SHP77 (cell line): ENCODE data around the gene SMCO2.
"Not testable (repeated sequence)": the region's sequence is repeated elsewhere in the genome, so short reads cannot be mapped to it uniquely, and the experiment has no call there.

Experiments
- DNase-seq, 2 experiments: peaks; one replicate each; lab custom pipeline; 2025; lab: John Stamatoyannopoulos, UW

Gene SMCO2

DNA sequence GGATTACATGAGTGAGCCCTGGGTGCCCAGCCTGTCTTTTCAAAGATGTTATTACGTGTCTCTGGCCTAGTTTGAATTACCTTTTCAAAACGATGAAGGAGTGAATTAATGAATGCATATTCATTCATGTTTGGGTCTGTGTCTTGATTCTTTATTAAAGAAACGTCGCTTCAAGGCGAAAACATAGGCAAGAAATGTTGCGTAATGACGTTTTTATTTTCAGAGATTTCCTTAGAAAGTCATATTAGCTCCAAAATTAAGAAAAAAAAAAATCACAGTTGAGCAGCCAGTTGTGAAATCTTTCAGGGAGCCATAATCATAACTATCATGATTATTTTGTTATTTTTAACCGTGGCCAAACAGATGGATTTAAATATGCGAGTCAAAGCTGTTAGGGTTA, 81.0 kb downstream of the SMCO2 start:
- DNase-seq = no peak

DNA sequence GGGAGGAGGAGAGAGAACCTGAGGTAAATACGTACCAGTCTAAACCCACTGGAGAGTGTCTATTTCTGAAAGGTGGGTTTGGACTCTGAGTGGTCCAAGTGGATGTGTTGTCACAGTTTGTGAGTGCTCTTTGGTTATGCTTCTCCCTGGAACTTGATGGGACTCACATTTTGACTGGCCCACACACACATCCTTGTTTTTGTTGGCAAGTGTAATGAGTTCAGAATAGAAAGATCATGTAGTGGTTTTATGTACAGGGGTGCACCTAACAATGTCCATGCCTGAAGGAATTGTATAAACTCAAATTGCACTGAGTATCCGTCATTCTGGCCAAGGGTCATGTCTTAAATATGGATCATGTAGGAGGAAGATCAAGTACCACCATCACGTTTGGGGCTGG, 82.3 kb downstream of the SMCO2 start:
- no peak for DNase-seq

DNA sequence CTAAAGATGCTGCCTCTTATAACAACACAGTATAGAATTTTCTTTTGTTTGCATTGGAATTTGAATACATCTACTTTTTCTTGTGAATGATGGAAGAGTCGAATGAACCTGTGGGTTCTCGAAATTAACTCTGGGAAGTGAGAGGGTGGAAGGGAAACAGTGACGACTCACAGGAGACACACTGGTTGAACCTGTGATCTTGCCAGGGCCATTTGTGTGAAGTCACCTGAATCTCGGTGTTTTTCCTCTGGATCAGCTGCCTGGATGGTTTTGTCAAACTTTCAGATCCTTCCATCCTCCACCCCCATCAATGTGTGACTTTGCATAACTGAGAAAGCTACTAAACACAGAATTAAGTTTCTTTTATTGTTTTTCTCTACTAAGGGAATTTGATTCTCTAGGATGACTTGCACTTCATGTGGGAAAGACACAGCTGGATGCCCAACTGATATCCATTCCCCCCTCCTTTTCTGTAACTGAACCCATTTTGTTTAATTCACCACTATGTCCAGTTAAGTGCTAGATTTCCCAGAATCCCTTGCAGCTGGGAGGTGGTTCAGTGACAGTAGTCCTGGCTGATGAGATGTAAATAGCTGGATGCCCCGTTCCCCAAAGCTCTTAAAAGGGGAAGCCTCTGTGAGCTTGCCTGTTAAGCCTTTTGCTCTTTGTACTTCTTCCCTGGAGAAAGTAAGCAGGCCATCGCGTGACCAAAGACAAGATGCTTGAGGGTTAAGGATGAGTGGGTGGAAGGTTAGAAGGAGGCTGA, 83.8 kb downstream of the SMCO2 start:
- no peak for DNase-seq

DNA sequence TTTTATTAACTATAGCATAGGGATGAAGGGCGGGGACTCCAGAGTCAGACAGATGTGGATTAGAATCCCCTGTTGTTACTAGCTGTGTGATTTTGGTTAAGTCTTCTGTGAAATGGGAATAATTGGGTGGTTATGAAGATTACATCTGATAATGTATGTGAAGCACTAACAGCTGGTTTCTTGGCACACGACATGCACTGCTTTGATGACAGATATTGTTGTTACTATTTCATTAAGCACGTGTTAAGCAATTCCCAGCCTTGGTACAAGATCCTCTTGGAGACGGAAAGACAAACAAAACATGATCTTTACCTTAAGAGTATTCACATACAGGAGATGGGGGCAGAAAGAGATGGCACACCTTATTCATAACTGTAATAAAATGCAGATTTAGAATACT, 85.4 kb downstream of the SMCO2 start:
- DNase-seq = no peak

DNA sequence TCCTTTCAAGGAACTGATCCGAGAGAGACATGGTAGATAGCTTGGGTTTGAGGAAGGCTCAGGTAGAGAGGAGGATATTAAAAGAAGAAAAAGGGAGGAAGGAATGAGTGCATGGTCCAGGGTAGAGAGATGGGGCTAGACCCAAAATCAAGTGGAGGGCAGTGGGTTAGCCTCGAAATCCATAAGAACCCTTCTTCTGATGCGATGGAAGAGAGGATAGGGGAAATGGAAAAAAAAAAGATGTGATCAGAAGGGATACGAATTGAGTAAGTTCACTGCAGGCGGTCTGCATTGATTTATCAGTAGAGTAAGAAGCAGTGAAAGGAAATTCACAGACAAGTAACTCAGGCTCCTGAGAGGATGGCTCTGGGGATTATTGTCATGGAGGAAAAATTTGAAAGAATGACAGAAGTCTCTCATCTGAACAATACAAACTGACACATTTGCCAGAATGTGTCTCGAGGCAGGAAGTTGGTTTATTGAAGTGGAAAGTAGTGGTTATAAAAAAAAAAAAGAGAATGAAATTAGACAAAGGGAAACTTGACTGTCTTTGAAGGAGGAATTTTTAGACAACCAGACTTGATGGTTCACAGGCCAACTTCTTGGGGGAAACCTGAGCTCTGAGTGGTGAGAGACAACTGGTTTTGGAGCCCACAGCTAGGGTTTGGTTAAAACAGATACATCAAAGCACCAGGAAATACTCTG, 87.7 kb downstream of the SMCO2 start:
- DNase-seq = no peak

DNA sequence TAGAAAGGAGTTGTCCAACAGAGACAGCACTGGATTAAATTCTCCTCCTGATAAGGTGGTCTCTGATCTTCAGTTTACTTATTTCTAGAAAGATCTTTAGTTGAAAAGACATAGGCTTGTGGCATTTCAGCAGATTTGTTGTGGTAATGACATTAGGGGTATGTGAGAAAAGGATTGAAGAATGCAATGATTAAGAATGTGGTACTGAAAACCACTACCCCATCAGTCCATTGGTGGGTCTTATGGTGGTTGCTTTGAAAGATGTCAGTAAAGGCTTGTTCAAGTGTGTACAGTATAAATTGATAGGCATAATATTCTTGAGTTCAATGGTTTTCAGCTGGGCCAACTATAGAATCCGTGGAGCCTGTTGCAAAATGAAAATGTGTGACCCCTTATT, 88.2 kb downstream of the SMCO2 start:
- no peak for DNase-seq

DNA sequence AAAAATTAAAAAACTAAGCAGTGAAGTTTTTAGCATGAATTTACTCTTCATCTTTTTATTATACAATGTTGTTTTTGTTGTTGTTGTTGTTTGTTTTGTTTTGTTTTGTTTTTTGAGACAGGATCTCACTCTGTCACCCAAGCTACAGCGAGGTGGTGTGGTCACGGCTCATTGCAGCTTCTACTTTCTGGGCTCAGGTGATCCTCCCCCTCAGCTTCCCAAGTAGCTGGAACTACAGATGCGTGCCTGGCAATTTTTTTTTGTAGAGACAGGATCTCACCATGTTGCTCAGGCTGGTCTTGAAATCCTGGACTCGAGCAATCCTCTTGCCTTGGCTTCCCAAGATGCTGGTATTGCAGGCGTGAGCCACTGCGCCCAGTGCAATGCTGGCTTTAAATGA, 88.8 kb downstream of the SMCO2 start:
- DNase-seq = no peak

DNA sequence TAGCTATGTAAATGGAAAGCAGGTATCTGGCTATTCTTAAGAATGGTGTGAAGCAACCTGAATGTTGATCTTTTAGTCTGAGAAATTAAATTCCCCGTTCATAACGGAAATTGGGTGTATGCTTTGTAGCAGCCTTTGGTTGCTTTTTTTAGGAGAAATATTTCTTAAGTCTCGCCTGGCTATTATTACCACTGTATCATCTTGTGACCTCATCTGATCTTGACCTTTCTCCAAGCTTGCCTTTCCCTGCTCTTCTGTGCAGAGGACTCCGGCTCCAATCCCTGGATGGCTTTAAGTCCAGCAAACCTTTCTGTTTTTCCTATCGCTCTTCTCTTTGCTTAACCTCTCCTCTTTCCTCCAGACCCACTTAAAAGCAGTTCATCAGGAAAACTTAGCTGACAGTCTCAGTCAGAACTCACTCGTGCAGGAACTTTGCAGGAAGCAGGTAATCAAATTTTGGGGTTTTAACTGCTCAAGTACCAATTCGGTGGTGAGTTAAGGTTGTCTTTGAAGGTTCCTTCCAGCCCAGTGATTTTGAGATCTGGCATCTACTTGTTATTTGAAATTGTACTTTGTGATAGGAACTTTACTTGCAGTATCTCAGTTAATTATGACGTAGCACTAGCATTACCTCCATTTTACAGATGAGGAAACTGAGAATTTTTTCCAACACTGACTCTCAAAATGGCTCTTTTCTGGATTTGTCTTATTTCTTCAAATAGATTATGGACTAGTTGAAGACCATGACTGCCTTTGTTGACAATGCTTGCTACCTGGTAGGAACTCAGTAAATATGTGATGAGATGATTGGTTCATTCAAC, 91.5 kb downstream of the SMCO2 start:
- no peak for DNase-seq

DNA sequence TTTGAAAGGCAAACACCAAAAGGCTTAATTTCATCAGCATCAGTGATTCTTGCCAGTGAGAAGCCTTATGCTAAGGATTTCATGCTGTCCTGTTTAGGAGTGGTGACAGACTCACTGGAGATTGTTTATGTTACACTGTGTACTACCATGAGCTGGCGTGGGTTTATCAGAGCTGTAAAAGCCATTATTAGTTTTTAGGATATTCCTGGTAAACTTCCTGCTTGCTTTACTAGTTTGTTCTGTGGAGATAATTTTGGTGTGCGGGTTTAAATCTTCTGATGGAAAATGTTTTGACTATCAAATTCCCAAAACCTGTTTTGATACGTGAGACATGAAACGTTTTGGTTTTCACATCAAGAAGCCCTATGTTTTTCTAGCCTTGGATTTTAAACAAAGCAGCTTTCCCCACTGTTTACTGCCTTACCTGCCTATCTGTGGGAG, 92.7 kb downstream of the SMCO2 start:
- DNase-seq = no peak

DNA sequence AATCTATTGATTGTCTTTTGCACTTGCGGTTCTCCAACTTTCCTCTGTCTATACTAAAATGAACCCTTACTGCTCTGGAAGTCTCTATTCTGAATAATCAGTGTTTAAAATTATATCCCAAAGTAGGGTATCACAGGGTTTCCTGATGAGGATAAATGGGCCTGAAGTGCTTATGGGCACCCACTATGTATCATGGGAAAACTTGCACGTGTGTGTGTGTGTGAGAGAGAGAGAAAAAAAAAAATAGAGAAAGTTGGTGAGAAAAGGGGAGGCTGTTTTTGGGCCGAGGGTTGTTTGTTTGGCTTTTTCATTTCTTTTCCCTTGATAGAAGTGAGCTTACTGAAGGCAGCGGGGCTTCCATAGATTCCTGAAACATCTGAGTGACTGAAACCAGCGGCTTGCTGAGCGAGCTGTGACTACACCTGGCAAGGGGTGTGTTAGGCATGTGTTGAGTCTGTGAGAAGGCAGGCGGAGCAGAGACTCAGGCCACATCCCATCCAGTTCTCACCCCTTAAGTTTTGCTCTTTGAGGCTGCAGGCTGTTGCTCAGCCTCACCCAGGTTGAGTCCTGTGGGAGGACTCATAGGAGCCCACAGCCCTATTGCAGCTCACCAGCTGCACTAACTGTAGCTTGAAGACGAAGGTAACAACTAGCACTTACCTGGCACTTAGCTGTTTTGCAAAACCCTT, 94.6 kb downstream of the SMCO2 start:
- DNase-seq = no peak

DNA sequence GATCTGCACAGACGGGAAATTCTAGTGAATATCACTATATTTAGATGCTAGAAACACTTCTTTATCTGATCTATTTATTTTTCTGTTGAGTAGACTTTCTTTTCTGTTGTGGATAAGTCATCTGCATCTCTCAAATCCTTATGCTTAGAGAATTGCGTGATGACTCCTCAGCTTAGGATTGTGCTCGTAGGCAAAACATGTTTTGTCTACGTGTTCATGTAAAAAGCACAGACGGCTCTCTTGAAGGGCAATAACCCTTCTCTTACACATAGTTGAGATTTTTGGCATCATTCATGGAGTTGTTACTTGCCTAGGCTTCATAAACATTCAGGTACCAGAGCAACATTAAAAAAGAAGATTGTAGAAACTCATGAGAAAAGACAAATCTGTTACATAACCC, 96.1 kb downstream of the SMCO2 start:
- DNase-seq = no peak

DNA sequence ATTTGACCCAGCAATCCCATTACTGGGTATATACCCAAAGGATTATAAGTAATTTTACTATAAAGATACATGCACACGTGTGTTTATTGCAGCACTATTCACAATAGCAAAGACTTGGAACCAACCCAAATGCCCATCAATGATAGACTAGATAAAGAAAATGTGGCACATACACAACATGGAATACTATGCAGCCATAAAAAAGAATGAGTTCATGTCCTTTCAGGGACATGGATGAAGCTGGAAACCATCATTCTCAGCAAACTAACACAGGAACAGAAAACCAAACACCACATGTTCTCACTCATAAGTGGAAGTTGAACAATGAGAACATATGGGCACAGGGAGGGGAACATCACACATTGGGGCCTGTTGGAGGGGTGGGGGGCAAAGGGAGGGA, 98.3 kb downstream of the SMCO2 start:
- DNase-seq = not testable (repeated sequence)

DNA sequence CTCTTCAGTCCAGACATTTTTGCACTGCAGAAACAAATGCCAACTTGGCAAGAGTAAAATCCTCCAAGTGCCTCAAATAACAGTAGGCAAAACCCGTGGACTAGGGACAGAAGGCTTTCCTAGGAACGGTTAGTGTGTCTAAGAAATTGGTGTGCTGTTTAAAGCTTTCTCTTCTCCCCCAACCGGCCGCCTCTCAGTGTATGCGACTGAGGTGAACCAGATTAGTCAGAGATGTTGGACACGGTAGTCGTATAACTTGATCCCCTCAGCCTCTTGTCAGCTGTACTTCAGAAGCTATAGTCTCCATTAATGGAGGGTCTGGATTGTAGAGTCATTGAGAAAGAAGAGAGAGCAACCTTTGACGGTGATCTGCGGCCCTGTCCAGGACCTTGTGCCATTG, 99.1 kb downstream of the SMCO2 start:
- no peak for DNase-seq

DNA sequence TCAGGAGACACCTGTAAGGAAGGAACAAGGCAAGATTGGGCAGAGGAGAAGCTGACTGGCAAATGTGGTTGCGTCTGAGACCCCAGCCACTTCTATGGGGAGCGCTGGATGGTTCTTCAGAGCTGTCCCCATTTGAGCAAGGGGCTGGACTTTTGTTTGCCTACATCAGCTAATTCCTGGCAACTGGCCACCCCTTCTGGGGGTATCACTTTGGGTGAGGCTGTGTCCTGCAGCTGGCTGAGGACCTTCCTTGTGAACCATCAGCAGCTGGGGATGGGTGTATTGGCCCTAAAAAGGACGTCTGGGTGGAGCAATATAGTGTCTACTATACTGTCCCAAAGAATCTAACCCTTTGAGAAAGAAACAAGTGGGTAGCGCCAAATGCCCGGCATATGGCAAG, 101.1 kb downstream of the SMCO2 start:
- DNase-seq = no peak

DNA sequence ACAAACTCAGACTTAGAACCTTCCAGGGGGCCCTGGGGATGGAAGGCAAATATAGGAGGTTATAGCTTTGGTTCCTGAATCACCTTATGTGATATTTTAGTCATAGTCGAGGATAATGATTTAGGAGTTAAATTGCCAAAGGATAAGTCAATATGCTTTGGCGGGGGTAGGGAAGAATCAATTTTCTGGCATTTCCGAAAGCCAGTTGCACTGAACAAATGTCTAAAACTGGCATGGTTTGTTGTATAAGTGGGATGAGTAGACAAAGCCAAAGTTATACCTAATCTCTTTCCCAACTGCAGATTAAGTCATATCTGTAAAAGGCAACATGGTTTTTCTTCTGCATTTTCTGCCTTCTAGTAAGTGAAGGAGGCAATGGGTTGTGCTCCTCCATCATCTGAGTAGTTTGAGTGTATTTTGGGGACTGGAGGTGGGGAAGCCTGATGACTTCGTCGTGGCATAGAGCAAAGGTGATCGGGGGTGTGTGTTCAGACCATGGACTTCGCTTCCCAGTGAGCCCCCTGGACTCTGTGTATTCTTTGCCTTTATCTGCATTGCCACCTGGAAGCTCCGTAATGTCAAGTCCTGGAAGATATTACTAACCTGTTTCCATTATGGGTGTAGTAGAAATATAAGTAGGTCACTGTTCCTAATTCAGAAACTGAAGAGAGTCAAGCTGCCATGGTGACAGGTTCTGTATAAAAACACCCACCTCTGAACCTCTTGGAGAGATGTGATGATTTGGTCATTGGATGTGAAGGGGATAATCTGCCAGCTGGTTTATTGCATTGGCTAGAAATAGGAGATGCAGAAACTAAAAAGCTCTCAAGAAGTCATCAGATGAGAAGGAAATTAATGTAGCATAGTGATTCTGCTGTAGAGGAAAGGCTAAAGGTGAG, 102.0 kb downstream of the SMCO2 start:
- DNase-seq = no peak

DNA sequence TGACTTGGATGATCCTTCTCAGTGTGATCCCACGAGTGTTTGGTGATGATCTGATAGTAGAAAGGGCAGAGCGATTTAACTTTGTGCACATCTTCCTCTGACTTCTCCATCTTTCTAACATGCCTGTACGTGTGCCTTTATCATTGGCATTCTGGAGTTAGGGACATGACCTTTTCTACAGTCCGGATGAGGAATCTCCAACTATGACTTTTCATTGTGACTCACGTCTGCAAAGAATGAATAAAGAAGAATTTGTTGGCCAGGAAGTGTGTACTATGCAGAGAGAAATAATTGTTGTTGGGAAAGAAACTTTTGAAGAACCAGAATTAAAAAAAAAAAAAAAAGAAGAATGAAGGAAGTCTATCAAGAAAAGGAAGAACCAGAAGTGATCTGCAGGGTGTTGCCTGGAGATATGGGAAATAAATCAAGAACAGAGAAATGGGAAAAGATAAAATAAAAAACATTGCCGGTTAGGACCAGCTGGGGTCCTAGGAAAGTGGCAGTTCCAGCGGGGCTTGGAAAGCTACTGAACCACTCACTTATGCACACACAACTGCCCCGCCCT, 102.8 kb downstream of the SMCO2 start:
- no peak for DNase-seq

DNA sequence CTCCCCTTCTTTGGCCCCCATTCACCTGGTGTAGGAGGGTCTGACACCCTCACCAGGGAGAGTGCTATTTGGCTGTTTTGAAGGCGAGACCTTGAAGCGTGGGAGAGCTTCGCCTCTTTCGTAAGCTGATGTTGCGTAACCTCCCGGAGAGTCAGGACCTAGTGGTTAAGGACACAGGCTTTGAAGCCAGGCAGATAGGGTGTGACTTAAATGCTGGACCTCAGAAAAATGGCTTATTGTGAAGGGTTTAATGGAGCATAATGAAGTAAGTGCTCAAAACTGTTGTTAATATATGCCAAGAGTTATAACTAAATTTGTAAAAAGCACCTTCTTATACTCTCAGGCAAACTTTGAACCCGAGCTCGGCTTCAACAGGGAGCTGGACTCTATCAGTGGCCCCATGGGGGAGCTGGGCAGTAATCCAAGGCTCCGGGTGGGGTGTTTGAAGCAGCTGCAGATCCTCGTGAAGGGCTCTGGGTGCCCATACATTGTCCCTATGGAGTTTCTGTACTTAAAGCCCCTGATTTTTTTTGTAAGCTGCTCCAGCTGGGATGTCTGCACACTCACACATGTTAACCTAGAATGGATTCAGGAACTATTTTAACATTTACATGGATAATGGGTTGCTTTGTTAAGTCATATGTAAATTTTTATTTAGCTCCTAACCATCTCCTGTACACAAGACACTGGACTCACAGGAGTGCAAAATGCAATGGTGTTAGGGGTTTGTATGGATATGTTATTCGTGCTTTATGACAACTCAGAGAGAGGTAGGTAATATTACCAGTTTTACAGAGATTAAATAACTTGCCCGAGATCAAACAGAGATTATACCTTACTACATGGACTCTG, 103.5 kb downstream of the SMCO2 start:
- peak; percentile 82 to 87 for DNase-seq

DNA sequence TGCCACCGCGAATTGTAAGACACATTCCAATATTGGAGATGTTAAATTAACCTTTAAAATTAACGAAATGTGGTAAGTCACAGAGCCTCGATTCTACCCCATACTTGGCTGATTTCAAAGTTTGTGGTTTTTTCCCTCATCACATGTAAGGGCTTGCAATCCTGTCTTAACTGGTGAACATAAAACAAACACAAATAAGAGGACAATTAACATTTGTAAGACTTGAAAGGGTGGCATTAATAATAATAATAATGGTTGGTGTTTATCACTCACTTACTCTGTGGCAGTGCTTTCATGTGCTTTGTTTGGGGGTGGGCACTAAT, 104.1 kb downstream of the SMCO2 start:
- DNase-seq = no peak

DNA sequence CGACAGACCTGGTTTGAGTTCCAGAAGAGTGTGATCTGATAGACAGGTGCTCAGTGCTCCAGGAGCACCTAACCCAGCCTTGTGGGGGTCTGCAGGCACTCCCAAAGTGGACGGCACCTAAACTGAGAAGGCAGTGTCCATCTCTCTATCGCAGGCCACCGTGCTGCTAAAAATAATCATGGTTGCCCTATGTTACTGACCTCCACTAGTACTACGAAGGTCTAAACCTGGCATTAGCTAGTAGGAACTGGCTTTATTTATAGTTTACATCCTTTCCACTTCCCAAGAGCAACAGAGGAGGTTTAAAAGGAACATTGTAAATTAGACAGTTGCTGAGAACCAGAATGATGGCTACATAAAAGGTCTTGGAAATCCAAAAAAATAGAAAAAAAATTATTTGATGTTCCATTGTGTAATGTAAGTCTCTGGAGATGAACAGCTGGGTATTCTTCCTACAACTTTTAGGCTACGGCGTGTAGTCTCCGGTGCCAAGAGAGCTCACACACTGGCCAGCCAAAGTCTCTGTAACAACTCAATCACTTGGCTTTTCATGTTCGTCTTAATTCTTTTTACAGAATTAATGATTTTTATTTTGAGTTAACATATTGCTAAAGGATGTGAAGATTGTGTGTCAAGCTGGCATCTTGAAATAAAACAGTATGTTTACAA, 104.8 kb downstream of the SMCO2 start:
- DNase-seq = no peak
